DND-41 (cell line): ENCODE measurements around the gene BRI3BP.

Experiments
- ATAC-seq: fragments of 200-7000 bp; cut with Tn5 transposase; 3 replicates; pipeline ENCODE4 v1.9.1; 2021; ENCODE audit warnings: low read depth; ENCODE audit not compliant: insufficient read depth
- DNase-seq: peaks from one replicate; pipeline ENCODE4 v3.0.0-alpha.2; 2020
- H2AFZ ChIP-seq: 2 replicates; pipeline ENCODE4 v1.6.0; 2012; ENCODE audit warnings: low read depth, low read length
- H3K27ac ChIP-seq: 2 replicates; pipeline ENCODE4 v1.5.1; 2012; ENCODE audit warnings: low read length, inconsistent platforms
- H3K27me3 ChIP-seq: fragments of 200-600 bp; sonication (generic); 2 replicates; pipeline ENCODE4 v1.6.0; 2012; ENCODE audit warnings: low read length, mild to moderate bottlenecking, inconsistent platforms; ENCODE audit not compliant: insufficient read depth, poor library complexity
- H3K36me3 ChIP-seq: 2 replicates; pipeline ENCODE4 v1.5.1; 2012; ENCODE audit warnings: low read length, inconsistent platforms; ENCODE audit not compliant: insufficient read depth
- H3K4me1 ChIP-seq: 2 replicates; pipeline ENCODE4 v1.5.1; 2012; ENCODE audit warnings: mild to moderate bottlenecking, low read length; ENCODE audit not compliant: insufficient read depth
- H3K4me2 ChIP-seq: 2 replicates; pipeline ENCODE4 v1.6.0; 2012; ENCODE audit warnings: mild to moderate bottlenecking, moderate library complexity, low read length, inconsistent platforms; ENCODE audit not compliant: insufficient read depth
- H3K4me3 ChIP-seq, 2 experiments: fragments of 200-600 bp in 1 of 2; shearing (Covaris generic) in 1 of 2; 2 replicates each; pipeline ENCODE4 v1.5.1; 2012 to 2016; ENCODE audit warnings: inconsistent platforms in 2 of 2, low read length in 2 of 2, mild to moderate bottlenecking in 2 of 2, low read depth in 1 of 2, moderate library complexity in 1 of 2
- H3K79me2 ChIP-seq: 2 replicates; pipeline ENCODE4 v1.6.0; 2012; ENCODE audit warnings: low read length, inconsistent platforms; ENCODE audit not compliant: insufficient read depth
- H3K9ac ChIP-seq: 2 replicates; pipeline ENCODE4 v1.6.0; 2012; ENCODE audit warnings: low read depth, mild to moderate bottlenecking, inconsistent platforms, low read length, moderate library complexity
- H3K9me3 ChIP-seq: 2 replicates; pipeline ENCODE4 v1.5.1; 2012; ENCODE audit warnings: low read length, moderate library complexity, mild to moderate bottlenecking, inconsistent platforms; ENCODE audit not compliant: insufficient read depth, severe bottlenecking
- H4K20me1 ChIP-seq: 2 replicates; pipeline ENCODE4 v1.6.0; 2012; ENCODE audit warnings: low read length; ENCODE audit not compliant: insufficient read depth
- CTCF ChIP-seq: IDR thresholded peaks from 2 replicates; pipeline ENCODE4 v1.5.1; 2012; ENCODE audit warnings: borderline replicate concordance, low read length, moderate library complexity, mild to moderate bottlenecking; ENCODE audit not compliant: poor library complexity, severe bottlenecking; ENCODE audit errors: extremely low read depth
- EZH2 ChIP-seq: IDR thresholded peaks from 3 replicates; pipeline ENCODE4 v1.6.1; 2012; ENCODE audit warnings: borderline replicate concordance, low read depth, mild to moderate bottlenecking, moderate library complexity, low read length, inconsistent platforms; ENCODE audit not compliant: severe bottlenecking

The BRI3BP gene

DNA sequence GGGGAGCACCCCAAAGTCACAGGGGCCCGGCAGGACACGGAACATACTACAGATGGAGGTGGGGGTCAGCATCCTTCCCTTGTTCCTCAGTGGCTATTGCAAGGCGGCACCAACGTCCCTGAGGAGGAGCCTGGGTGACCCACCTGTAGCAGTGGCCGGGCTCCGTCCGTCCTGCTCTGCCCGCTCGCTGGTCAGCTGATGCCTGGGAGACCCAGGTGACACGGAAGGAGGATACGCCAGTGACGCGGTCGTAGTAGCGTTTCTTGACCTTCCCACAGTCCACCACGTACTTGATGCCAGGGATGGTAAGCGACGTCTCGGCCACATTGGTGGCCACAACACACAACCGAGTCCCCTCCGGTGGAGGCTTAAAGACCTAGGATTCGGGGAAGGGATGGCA is 29.2 kb upstream of the BRI3BP start:
- Histone ChIP-seq H3K9me3 (no peaks in the 10 kb centered on the region), H3K9ac (no peak overlapping the region), H3K27ac (no peak overlapping the region), H3K36me3 (peaks cover 86% of the 10 kb centered on the region), H3K79me2 (no peaks in the 10 kb centered on the region), H3K4me2 (no peak overlapping the region), H3K4me1 (no peaks in the 10 kb centered on the region), H4K20me1 (no peaks in the 10 kb centered on the region), H2AFZ (no peak overlapping the region), H3K27me3 (no peaks in the 10 kb centered on the region), H3K4me3 (no peak overlapping the region)
- DNase-seq (no peak), ATAC-seq (no peak)
- no peak for TF ChIP-seq EZH2
- no peak for TF ChIP-seq CTCF

- H3K4me1 ChIP-seq, result no peaks in the 10 kb centered on the region
- no peak overlapping the region for H2AFZ ChIP-seq
- TF ChIP-seq EZH2 (no peak), CTCF (no peak)
- no peaks in the 10 kb centered on the region for H3K27me3 ChIP-seq
- no peak overlapping the region for H3K27ac ChIP-seq
- H3K4me2 ChIP-seq, result no peak overlapping the region
- no peak overlapping the region for H3K4me3 ChIP-seq
- peaks cover 86% of the 10 kb centered on the region for H3K36me3 ChIP-seq
- H3K9me3 ChIP-seq, result no peaks in the 10 kb centered on the region
- ATAC-seq (peak; percentile 34; the same call in 1 of the 3 replicates), DNase-seq (no peak)
- no peaks in the 10 kb centered on the region for H4K20me1 ChIP-seq
- no peaks in the 10 kb centered on the region for H3K79me2 ChIP-seq
- H3K9ac ChIP-seq, result no peak overlapping the region
Observed at GRCh38 chr12:124964836-124965462, 28.5 kb upstream of the BRI3BP start.

DNA sequence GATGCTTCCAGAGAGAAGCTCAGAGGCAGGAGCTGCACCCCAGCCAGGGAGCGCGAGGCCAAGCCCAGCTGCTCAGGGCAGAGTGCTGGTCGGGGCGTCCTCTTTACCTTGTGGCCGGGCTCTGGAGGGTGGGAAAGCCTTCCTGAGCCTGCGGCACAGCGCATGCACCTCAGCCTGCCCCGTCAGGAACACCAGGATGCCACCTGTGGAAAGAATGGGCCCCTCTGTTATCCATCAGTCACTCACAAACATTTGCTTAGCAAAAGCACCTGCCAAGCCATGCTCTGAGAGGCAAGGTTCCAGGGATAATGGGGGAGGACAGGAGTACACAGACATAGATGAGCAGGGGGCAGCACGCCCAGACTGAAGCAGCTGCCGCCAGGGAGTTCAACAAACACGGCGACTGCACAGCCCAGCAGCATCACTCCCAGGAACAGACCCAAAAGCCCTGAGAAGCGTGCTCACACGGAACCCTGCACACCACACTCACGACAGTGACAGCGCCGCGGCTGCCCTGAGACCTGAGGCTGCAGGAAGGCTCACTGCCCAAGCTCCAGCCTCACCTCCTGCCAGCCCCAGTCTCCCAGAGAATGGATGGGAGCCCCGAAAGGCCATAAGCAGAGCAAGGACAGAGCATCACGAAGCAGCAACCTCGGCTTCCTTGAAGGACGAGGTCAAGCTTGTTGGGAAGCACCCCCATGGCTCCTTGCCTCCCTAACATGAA is 26.3 kb upstream of the BRI3BP start:
- Histone ChIP-seq H3K27ac (no peak overlapping the region), H3K9ac (no peak overlapping the region), H3K4me1 (no peaks in the 10 kb centered on the region), H3K4me2 (no peak overlapping the region), H4K20me1 (no peaks in the 10 kb centered on the region; the same call in 1 of the 2 replicates), H2AFZ (no peak overlapping the region), H3K4me3 (no peak overlapping the region), H3K27me3 (no peaks in the 10 kb centered on the region), H3K79me2 (no peaks in the 10 kb centered on the region), H3K36me3 (peaks cover 93% of the 10 kb centered on the region), H3K9me3 (no peaks in the 10 kb centered on the region)
- DNase-seq, result no peak
- no peak for ATAC-seq
- TF ChIP-seq CTCF (no peak), EZH2 (no peak)
